ENCODE results near the gene CSNK1D.

CSNK1D gene

DNA sequence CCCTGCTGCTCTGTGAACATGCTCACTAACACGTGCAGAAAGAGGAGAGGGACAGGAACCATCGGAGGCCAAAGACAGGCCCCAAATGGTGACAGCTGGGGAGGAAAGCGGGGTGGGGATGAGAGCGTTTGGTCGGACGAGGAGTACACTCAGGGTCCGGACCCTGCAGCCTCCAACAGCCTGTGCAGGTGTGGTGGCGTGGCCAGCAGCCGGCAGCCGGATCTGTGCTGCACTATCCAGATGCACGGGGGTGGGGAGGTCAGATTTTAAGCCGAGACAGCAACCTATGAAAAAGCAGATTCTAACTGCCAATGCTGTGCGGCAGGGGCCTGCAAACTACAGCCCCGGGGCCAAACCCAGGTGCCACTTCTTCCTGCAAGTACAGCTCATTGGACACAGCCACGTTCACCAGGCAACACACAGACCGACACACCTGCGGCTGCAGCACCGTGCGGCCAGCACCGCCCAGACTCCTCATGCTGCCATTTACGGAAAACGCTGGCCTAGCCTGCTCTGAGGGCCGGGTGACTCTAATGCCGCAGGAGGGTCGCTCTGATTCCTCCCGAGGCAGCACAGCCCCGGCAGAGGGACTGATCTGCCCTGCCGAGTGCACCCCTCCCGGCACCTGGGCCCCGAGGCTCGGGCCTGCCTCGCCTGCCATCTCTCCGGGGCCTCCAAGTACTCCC, 23.5 kb downstream of the CSNK1D start:
- no peak for DNase-seq

DNA sequence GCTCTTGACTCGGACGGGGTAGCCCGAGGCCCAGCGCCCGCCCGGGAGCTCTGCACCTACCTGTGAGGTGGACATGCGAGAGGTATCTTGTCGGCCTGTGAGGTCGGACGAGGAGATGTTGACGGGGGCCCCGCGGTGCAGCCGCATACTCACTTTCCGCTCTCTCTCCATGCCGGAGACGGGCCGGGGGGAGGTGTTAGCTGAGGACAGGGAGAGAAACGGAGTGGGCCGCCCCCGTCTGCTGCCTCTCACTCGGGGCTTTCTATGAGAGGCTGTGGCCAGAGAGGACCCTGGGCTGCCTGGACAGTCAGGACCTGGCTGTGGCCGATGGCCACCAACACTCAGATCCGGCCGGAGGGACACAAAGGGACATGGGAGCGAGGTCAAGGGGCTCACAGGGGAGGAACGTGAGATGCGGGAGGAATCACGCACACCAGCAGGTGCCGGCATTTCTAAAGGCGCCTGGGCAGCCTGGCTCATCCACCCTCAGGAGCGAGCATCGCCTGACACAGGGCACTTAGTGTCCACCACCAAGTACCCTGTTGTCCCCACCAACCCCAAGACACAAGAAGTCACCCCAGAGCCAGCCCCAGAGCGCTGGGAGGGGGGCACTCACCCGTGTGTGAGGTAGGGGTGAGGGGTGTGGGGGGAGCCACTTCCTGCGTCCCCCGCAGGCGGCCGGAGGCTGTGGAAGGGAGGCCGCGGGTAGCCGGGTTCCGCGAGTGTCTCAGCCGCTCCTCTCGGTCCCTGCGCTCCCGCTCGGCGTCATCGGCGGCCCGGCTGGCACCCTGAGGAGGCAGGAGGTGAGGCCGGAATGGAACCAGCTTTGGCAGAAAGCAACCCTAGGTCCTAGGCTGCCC, 24.5 kb downstream of the CSNK1D start:
- DNase-seq, result no peak

DNA sequence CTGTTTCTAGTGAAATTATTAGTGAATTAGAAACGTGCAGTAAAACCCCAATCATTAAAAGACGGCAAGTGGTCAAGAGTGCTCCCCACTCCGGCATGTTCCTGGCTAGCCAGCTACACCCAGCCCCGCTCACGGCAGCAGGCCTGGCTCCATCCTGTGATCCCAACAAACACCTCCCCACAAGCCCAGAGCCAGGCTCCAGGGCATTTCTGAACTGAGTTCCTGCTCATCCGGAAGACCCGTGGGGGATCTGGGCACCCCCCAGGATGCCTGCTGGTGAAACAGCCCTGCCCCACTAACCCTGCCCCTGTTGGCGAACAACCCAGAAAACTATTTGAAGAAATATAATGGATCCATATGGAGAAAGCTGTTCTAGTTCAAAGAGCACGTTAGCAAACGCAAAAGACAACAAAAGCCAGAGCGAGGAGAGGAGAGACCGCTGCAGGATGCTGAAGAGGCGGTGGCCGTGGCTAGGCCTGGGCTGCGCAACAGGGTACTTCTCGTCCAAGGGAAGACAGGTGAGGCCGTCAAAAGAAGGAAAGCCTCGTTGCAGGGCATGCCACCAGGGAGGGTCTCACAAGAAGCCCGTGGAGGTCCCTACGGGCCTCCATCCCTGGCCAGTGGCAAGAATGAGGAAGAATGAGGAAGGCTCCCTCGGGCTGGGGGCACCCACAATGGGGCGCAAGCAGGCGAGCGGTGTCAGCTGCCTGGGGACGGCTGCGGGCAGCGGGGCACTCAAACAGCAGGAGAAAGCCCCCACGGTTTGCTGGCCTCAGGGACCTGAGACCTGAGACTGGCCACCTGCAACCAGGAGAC, 25.4 kb downstream of the CSNK1D start:
- no peak for DNase-seq

DNA sequence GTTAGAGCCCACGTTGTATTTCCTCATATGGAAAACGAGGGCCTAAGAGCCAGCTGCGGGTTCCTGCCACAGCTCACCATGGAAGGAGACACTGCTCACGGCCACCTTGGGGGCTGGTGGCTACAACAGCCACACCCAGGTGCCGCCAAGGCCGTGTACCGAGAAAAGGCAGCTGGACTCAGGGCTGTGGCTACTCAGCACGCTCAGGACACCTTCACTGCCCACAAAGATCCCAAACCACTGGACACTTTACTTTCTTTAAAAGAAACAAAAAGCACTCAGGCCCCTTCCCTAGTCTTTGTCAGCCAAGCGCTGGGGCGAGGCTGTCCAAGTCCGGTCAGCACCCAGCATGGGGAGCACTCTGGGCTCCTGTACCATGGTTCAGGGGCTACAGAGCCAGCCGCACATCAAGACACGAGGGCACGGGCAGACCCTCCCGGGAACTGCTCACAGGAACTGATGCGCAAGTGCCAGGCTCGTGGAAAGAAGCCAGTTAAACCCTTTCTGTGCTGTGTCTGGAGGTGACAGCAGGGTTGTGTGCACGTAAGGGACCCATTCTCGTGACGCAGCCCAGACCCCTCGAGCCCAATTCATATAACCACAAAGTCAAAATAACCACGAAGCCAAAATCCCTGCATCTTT, 26.2 kb downstream of the CSNK1D start:
- DNase-seq, result no peak

DNA sequence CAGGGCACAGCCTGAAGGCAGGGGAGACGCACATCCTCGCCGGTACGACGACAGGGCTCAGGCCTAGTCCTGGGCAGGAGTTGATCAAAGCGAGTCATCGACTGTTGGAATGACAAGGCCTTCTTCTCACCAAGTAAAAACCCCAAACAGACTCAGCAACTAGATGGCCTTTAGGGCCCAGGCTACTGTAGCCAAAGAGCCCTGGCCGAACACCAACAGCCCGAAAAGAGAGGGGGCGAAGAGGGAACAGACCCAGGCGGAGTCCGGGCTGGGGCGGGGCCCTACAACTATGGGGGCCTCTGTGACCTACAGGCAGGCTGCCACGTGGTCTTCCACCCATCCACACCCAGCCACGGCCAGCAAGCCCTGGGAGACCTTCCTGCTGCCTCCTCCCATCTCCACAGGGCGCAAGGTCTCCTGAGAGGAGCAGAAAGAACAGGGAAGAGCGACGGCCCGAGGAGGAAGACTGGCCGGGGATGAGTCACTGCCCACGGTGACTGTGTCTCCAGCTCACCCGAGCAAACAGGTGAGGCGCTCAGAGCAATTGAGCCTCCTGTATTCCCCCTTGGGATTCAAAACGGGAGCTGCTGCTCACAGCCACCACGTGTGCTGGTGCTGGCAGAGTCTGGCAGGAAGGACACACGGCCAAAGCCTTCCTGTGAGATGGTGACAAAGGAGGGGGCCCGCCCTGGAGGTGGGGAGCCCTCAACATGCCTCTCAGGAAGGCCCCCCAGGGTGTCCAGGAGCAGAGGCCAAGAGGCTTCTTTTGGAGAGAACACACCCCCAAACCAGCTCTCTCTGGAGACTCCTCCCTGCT, 26.9 kb downstream of the CSNK1D start:
- DNase-seq, result no peak

DNA sequence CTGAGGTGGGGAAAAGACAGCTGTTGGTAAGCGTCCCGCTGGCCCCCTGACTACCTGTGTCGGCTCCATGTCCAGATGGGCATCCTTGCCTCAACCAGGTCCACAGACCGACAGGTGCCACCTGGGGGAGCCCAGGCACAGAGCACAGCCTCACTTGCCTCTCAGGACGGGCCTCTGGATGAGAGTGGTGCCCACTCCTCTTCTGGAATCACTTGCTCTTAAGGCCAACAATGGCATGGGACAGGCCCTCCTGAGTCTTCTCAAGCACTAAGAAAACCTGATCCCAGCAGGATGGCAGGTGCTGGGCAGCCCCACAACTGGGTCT, 27.5 kb downstream of the CSNK1D start:
- DNase-seq, result no peak

DNA sequence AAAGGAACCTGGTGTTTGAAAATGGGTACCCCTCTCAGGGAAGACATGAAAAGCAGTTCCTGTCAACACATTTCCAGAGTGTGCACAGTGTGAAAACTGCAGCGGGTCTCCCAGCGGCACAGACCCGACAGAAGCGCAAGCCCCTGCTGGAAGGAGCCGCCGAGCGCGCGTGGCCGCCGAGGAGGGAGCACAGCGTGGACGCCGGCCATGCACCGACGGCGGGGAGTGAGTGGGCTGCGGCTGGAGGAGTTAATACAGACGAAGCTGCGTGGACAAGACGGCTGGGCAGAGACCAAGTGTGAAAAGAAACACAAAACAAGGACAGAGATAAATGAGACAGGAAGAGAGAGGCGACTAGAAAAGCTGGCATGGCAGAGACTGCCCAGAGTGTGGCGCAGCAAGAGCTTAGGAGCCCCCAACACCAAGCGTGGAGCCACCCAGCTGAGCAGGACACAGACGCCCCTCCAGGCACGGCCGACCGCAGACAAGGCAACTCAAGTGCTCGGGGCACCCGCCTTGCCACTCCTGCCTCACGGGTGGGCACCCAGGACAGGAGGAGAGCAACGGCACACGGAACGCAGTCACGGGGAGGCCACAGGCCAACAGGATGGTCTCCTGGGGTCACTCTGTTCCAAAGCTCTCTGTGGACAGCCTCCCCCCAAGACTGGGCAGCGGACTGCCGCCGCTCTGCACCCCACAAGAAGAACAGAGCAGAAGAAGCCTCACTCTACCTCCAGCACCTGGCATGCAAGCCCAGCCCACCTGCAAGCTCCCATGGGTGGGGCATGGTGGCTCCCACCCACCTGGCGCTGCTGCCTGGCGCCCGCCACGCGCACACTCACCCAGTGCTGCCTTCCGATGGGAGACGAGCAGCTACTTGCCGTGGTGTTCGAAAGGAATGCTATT, 28.1 kb downstream of the CSNK1D start:
- no peak for DNase-seq

GRCh38 chr17:82244413-82245133, 28.9 kb downstream of the CSNK1D start:
- DNase-seq, result no peak

DNA sequence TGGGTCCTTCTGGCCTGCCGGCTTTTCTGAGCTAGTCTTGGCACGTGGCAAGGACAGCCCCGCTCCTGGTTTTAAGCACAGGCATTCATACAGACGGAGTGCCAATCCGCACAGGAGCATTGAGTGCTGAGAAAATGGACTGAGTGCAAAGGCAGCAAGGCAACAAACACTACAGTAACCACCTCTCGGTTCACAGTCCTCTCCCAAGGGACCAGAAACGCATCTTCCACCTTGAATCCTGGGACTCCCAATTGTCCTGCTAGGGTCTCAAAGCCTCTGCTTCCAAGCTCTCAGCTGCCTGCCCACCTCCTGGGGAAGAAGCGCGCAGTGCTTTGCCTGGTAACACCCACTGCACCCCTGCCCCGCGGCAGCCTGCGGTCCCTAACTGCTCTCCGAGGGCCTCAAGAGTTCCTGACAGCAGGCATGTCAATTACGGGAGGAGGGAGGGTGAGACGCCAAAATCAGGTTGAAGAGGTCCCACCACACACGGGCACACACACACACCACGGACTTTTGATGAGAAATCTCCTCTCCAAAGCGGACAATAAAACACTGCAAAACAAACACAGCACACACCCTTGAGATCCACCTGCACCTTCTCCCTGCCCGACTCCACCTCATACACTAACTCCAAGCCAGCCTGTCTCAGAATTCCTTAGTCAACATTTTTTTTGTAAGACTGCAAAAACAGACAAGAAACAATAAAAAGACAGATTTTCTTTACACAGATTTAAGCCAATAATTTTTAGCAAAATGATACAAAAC, 29.7 kb downstream of the CSNK1D start:
- no peak for DNase-seq

DNA sequence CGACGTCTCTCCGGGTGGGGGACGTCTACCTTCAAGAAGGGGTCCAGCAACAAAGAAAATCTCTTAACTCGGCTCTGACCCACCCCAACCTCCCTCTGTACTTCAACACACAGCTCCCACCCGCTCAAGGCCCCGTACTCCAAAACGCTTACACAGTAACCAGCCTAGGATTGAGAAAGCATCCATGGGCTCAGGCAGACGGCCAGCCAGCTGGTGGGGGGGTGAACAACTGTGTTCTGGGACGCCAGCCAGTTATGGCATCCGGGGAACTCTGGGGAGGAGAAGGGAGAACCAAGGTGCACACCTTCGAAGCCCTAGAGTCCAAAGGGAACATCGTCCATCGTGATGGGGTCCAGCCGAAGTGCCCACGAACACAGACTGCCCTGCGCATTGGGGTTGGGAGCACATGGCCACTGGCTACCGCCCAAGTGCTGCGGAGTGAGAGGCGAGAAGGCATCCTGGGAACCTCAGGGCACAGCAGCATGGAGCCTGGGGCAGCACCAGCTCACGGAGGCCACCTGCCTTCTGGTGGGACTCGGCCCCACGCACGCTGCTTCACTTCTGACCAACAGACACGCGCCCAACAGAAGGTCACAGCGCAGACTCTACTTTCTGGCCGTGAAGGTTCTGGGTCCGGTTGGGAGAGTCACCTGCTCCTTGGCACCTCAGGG, 30.4 kb downstream of the CSNK1D start:
- DNase-seq, result no peak

- DNase-seq, result no peak
Observed at GRCh38 chr17:82242698-82242976, 30.9 kb downstream of the CSNK1D start.

GRCh38 chr17:82241926-82242697, 31.4 kb downstream of the CSNK1D start:
- DNase-seq, result no peak

- no peak for DNase-seq
Observed at GRCh38 chr17:82241183-82241925, 32.1 kb downstream of the CSNK1D start.

GRCh38 chr17:82240506-82241182, 32.9 kb downstream of the CSNK1D start:
- no peak for DNase-seq

DNA sequence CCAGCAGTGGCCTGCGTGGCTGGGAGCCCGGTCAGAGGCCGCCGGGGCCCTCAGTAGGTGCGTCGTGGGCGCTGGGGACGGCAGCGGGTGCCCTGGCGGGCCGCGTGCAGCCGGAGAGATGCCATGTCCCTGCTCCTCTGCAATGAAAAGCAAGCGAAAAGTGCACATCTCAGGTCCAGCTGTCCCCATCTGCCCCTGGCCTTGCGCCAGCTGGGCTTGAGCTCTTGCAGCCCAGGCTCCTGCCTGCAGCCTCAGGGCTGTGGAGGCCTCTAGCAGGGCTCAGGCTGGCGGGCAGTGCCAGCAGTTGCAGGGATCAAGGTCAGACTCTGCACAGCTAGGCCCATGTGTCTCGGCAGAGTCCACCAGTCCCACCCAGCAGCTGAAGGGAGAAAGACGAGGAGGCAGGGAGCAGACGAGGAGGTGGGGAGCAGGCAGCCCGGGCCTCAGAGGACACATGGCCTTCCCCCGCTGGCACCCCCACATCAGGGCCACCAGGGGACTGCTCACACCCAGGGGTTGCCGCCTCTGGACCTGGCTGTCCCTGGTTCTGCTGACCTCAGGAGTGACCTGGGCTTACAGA, 33.5 kb downstream of the CSNK1D start:
- no peak for DNase-seq

DNA sequence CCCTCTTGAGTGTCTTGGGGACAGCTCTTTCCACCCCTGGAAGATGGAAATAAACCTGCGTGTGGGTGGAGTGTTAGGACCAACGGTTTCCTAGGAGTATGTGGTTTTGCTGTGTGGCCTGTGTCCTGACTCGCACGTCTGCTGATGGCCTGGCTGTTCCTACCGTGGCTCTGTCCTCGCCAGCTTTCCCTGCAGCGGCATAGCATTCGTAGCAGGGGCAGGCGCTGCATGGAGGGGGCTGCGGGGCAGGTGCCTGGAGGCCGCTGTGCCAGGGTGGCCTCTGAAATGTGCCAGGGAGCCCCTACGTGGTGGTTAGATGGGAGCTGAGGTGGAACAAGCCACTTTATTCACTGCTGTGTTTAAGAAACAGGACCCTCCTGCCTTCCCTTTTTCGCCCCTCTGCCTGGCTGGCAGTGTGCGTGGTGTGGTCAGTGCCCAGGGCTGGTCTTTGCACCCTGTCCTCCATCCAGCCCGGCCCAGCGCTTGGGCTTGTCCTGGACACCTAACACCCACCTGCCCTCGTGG, 34.0 kb downstream of the CSNK1D start:
- DNase-seq, result no peak

All from NCI-H526 treated with DMSO at 0.1 percent for 48 hours (cell line).